WTC11 (cell line): ENCODE results near the gene BHLHE40.

ENCODE experiments used
- CBFB ChIP-seq: sonication (generic); formaldehyde crosslinking; IDR thresholded peaks from 2 replicates; pipeline ENCODE4 v1.8.1; 2022; ENCODE audit warnings: mild to moderate bottlenecking, low read depth, missing genetic modification reagents
- SMAD4 ChIP-seq: sonication (generic); formaldehyde crosslinking; IDR thresholded peaks from 2 replicates; pipeline ENCODE4 v1.8.0; 2022; ENCODE audit warnings: mild to moderate bottlenecking, missing genetic modification reagents
- TF ChIP-seq, protein P1 (sequence below): sonication (generic); formaldehyde crosslinking; IDR thresholded peaks from 2 replicates; pipeline ENCODE4 v1.8.1; 2022; ENCODE audit warnings: mild to moderate bottlenecking, moderate library complexity, missing genetic modification reagents
- TF ChIP-seq, protein P2 (sequence below): fragments of 200-600 bp; IDR thresholded peaks from 2 replicates; pipeline ENCODE4 v1.8.0; 2022; ENCODE audit warnings: antibody characterized with exemption
- TF ChIP-seq, protein P3 (sequence below): sonication (generic); formaldehyde crosslinking; IDR thresholded peaks from 2 replicates; pipeline ENCODE4 v1.8.0; 2023; ENCODE audit warnings: missing genetic modification reagents, mild to moderate bottlenecking, borderline replicate concordance

DNA sequence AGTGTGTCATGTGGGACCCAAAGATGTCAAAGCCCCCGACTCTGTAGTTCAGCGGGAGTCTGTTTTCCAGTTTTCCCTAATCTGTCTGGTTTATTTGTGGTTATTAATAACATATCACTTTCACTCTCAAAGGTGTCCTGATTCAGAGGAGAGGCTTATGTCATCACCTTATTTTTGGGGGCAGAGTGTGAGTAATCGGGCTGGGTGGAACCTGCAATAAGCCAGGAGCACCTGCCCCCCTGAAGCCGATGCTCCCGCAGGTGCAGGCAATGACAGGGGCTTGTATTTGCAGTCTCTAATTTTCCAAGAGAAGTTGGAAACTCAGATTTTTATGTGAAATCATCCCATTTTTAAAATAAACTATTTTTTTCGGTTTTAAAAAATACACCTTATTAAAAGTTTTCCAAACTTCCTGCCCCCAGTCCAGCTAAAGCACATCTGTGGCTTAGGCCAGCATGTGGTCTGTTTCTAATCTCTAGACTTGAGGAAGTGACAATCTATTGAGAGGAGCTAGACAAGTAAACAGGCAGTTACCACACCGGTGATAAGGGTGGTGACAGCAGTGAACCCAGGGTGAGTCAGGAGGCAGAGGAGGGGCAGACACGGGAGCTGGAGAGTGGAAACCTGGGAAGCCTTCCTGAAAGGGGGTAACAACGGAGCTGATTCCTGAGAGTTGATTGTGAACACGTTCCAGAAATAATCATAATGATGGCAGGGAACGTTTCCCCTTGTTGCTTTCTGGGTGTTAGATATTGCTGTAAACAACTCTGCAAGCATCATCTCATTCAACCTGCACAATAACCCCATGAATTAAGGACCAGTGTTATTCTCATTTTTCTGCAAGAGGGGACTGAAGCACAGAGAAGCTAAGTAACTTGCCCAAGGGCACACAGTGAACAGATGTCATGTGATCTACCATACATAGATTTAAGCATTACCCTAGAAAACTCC, 37.2 kb downstream of the BHLHE40 start:
- TF ChIP-seq, protein P1, sequence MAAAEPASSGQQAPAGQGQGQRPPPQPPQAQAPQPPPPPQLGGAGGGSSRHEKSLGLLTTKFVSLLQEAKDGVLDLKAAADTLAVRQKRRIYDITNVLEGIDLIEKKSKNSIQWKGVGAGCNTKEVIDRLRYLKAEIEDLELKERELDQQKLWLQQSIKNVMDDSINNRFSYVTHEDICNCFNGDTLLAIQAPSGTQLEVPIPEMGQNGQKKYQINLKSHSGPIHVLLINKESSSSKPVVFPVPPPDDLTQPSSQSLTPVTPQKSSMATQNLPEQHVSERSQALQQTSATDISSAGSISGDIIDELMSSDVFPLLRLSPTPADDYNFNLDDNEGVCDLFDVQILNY (CRISPR knock-in tag), result no peak
- TF ChIP-seq, protein P2, sequence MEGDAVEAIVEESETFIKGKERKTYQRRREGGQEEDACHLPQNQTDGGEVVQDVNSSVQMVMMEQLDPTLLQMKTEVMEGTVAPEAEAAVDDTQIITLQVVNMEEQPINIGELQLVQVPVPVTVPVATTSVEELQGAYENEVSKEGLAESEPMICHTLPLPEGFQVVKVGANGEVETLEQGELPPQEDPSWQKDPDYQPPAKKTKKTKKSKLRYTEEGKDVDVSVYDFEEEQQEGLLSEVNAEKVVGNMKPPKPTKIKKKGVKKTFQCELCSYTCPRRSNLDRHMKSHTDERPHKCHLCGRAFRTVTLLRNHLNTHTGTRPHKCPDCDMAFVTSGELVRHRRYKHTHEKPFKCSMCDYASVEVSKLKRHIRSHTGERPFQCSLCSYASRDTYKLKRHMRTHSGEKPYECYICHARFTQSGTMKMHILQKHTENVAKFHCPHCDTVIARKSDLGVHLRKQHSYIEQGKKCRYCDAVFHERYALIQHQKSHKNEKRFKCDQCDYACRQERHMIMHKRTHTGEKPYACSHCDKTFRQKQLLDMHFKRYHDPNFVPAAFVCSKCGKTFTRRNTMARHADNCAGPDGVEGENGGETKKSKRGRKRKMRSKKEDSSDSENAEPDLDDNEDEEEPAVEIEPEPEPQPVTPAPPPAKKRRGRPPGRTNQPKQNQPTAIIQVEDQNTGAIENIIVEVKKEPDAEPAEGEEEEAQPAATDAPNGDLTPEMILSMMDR, result no peak
- TF ChIP-seq CBFB (CRISPR knock-in tag), result no peak
- no peak for TF ChIP-seq SMAD4 (CRISPR knock-in tag)
- TF ChIP-seq, protein P3, sequence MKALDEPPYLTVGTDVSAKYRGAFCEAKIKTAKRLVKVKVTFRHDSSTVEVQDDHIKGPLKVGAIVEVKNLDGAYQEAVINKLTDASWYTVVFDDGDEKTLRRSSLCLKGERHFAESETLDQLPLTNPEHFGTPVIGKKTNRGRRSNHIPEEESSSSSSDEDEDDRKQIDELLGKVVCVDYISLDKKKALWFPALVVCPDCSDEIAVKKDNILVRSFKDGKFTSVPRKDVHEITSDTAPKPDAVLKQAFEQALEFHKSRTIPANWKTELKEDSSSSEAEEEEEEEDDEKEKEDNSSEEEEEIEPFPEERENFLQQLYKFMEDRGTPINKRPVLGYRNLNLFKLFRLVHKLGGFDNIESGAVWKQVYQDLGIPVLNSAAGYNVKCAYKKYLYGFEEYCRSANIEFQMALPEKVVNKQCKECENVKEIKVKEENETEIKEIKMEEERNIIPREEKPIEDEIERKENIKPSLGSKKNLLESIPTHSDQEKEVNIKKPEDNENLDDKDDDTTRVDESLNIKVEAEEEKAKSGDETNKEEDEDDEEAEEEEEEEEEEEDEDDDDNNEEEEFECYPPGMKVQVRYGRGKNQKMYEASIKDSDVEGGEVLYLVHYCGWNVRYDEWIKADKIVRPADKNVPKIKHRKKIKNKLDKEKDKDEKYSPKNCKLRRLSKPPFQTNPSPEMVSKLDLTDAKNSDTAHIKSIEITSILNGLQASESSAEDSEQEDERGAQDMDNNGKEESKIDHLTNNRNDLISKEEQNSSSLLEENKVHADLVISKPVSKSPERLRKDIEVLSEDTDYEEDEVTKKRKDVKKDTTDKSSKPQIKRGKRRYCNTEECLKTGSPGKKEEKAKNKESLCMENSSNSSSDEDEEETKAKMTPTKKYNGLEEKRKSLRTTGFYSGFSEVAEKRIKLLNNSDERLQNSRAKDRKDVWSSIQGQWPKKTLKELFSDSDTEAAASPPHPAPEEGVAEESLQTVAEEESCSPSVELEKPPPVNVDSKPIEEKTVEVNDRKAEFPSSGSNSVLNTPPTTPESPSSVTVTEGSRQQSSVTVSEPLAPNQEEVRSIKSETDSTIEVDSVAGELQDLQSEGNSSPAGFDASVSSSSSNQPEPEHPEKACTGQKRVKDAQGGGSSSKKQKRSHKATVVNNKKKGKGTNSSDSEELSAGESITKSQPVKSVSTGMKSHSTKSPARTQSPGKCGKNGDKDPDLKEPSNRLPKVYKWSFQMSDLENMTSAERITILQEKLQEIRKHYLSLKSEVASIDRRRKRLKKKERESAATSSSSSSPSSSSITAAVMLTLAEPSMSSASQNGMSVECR (CRISPR knock-in tag), result no peak
